Measurements from ENCODE around the gene NPAS2.

NPAS2 gene

GRCh38 chr2:101026253-101026701 is 206.3 kb downstream of the NPAS2 start:
- peaks cover 56% of the 10 kb centered on the region for H3K36me3 Mint-ChIP-seq (ENCODE audit: low read depth)
- H3K4me1 Mint-ChIP-seq, result no peaks in the 10 kb centered on the region

GRCh38 chr2:101026923-101027469 is 207.1 kb downstream of the NPAS2 start:
- no peaks in the 10 kb centered on the region for H3K27me3 Mint-ChIP-seq (ENCODE audit: low read depth)
- peak overlapping the region in 1 of 3 experiments; percentile 63 for H3K27ac Mint-ChIP-seq
- H3K4me1 Mint-ChIP-seq, result no peaks in the 10 kb centered on the region
- no peak overlapping the region for H3K4me3 Mint-ChIP-seq
- peaks cover 52% of the 10 kb centered on the region for H3K36me3 Mint-ChIP-seq (ENCODE audit: low read depth)
- H3K9me3 Mint-ChIP-seq, result no peaks in the 10 kb centered on the region
- no peak for TF ChIP-seq CTCF (IDR thresholded peaks at IDR 0.05; ENCODE audit: unreplicated experiment in 3 of 3)

More at GRCh38 chr2:101026253-101026701, 206.3 kb downstream of the NPAS2 start:
- TF ChIP-seq CTCF (IDR thresholded peaks at IDR 0.05; ENCODE audit: unreplicated experiment in 3 of 3), result no peak
- no peaks in the 10 kb centered on the region for H3K9me3 Mint-ChIP-seq
- peak overlapping the region in 1 of 3 experiments; percentile 63 for H3K27ac Mint-ChIP-seq
- H3K4me3 Mint-ChIP-seq, result no peak overlapping the region
- no peaks in the 10 kb centered on the region for H3K27me3 Mint-ChIP-seq (ENCODE audit: low read depth)

- Mint-ChIP-seq H3K4me1 (no peaks in the 10 kb centered on the region), H3K27ac (no peak overlapping the region), H3K36me3 (ENCODE audit: low read depth) (peaks cover 51% of the 10 kb centered on the region), H3K27me3 (ENCODE audit: low read depth) (no peaks in the 10 kb centered on the region), H3K9me3 (no peaks in the 10 kb centered on the region), H3K4me3 (no peak overlapping the region)
- TF ChIP-seq CTCF (IDR thresholded peaks at IDR 0.05; ENCODE audit: unreplicated experiment in 3 of 3), result no peak
Observed at GRCh38 chr2:101027852-101028251, 207.9 kb downstream of the NPAS2 start.

GRCh38 chr2:101030866-101031554 is 211.1 kb downstream of the NPAS2 start:
- H3K9me3 Mint-ChIP-seq, result no peaks in the 10 kb centered on the region
- no peak overlapping the region for H3K27ac Mint-ChIP-seq
- H3K36me3 Mint-ChIP-seq (ENCODE audit: low read depth), result peaks cover 49% of the 10 kb centered on the region
- H3K4me1 Mint-ChIP-seq, result no peaks in the 10 kb centered on the region
- no peak for TF ChIP-seq CTCF (IDR thresholded peaks at IDR 0.05; ENCODE audit: unreplicated experiment in 3 of 3)
- H3K27me3 Mint-ChIP-seq (ENCODE audit: low read depth), result no peaks in the 10 kb centered on the region
- H3K4me3 Mint-ChIP-seq, result no peak overlapping the region

GRCh38 chr2:101032084-101032776 is 212.3 kb downstream of the NPAS2 start:
- no peaks in the 10 kb centered on the region for H3K27me3 Mint-ChIP-seq (ENCODE audit: low read depth)
- peaks cover 43% of the 10 kb centered on the region for H3K36me3 Mint-ChIP-seq (ENCODE audit: low read depth)
- no peaks in the 10 kb centered on the region for H3K9me3 Mint-ChIP-seq
- H3K27ac Mint-ChIP-seq, result no peak overlapping the region
- no peak overlapping the region for H3K4me3 Mint-ChIP-seq
- H3K4me1 Mint-ChIP-seq, result no peaks in the 10 kb centered on the region
- no peak for TF ChIP-seq CTCF (IDR thresholded peaks at IDR 0.05; ENCODE audit: unreplicated experiment in 3 of 3)
